CD8-positive, alpha-beta memory T cell (primary cell): ENCODE results near the gene DIP2B. TPM values are rescaled to one million over a fixed set of nuclear protein-coding genes. Genes with fewer than 3 reads are reported as not detected.
"Not testable (repeated sequence)": the region's sequence is repeated elsewhere in the genome, so short reads cannot be mapped to it uniquely, and the experiment has no call there.

Source experiments
- CTCF ChIA-PET: fragments of 350-600 bp; sonication (Branson Sonifier 250); formaldehyde crosslinking; loops from one replicate; lab custom pipeline; 2021; ENCODE audit warnings: antibody characterized with exemption; lab: Charles Lee
- POLR2A ChIA-PET: fragments of 350-600 bp; sonication (Branson Sonifier 250); formaldehyde crosslinking; loops from one replicate; lab custom pipeline; 2021; ENCODE audit warnings: antibody characterized with exemption; lab: Charles Lee
- DNase-seq, 5 donors: peaks; one replicate each; pipeline versions ENCODE4 v3.0.0 to v3.0.0-alpha.2; 2020 to 2022; ENCODE audit warnings: mixed read lengths in 1 of 5
- H3K27ac ChIP-seq: one replicate; pipeline ENCODE4 v1.7.0; 2013; ENCODE audit warnings: low read depth, mild to moderate bottlenecking, low read length, moderate library complexity
- H3K27me3 ChIP-seq: 2 replicates; pipeline ENCODE4 v1.7.0; 2013; ENCODE audit warnings: low read length, mild to moderate bottlenecking; ENCODE audit not compliant: insufficient read depth, poor library complexity, severe bottlenecking
- H3K36me3 ChIP-seq: 2 replicates; pipeline ENCODE4 v1.7.0; 2013; ENCODE audit warnings: mild to moderate bottlenecking, low read length, moderate library complexity; ENCODE audit not compliant: insufficient read depth
- H3K4me1 ChIP-seq: 2 replicates; pipeline ENCODE4 v1.7.0; 2013; ENCODE audit warnings: mild to moderate bottlenecking, low read length, moderate library complexity; ENCODE audit not compliant: insufficient read depth
- H3K4me3 ChIP-seq: 2 replicates; pipeline ENCODE4 v1.7.0; 2013; ENCODE audit warnings: mild to moderate bottlenecking, low read length
- H3K9me3 ChIP-seq: 2 replicates; pipeline ENCODE4 v1.7.0; 2013; ENCODE audit warnings: mild to moderate bottlenecking, low read length
- H3K27ac Mint-ChIP-seq, 8 donors: one replicate each; pipeline ENCODE4 v1.8.0; 2020 to 2021; ENCODE audit warnings: mixed read lengths in 8 of 8, mild to moderate bottlenecking in 6 of 8, inconsistent platforms in 3 of 8, moderate library complexity in 3 of 8
- H3K27me3 Mint-ChIP-seq, 2 donors: one replicate each; pipeline ENCODE4 v1.8.0; 2020 to 2021; ENCODE audit warnings: mixed read lengths in 2 of 2, mild to moderate bottlenecking in 1 of 2, moderate library complexity in 1 of 2
- H3K36me3 Mint-ChIP-seq, 3 donors: one replicate each; pipeline ENCODE4 v1.8.0; 2020 to 2021; ENCODE audit warnings: mixed read lengths in 3 of 3, inconsistent platforms in 1 of 3, mild to moderate bottlenecking in 1 of 3
- H3K4me1 Mint-ChIP-seq, 3 donors: one replicate each; pipeline ENCODE4 v1.8.0; 2020 to 2021; ENCODE audit warnings: mixed read lengths in 3 of 3, inconsistent platforms in 1 of 3, mild to moderate bottlenecking in 1 of 3
- H3K4me3 Mint-ChIP-seq, 7 donors: one replicate each; pipeline ENCODE4 v1.8.0; 2020 to 2021; ENCODE audit warnings: mixed read lengths in 7 of 7, mild to moderate bottlenecking in 6 of 7, moderate library complexity in 4 of 7, inconsistent platforms in 2 of 7
- H3K9me3 Mint-ChIP-seq, 5 donors: one replicate each; pipeline ENCODE4 v1.8.0; 2020 to 2022; ENCODE audit warnings: mixed read lengths in 5 of 5, mild to moderate bottlenecking in 3 of 5, moderate library complexity in 2 of 5, inconsistent platforms in 1 of 5
- polyA plus RNA-seq: library from polyadenylated mRNA; unstranded; fragments of 300-500 nt; fragmentation: Illumina TruSeq; gene quantifications from one replicate; pipeline ENCODE4 v1.2.3, GENCODE V29; 2021
- total RNA-seq, 2 experiments: library from RNA; stranded (reverse); gene quantifications; one replicate each; pipeline ENCODE4 v1.2.3, GENCODE V29; 2021

DIP2B gene
- total and polyA plus RNA-seq, 3 experiments from 2014 or later: 7.9 to 21.0 (median 20.4) TPM

GRCh38 chr12:50488801-50489200, 16.0 kb upstream of the DIP2B start:
- Mint-ChIP-seq H3K9me3 (peaks cover 12 to 30% (median 24%) of the 10 kb centered on the region in 5 donors), H3K27ac (no peak overlapping the region), H3K4me3 (no peak overlapping the region), H3K4me1 (no peaks in the 10 kb centered on the region), H3K36me3 (peaks cover 0 to 18% (median 0%) of the 10 kb centered on the region in 3 donors), H3K27me3 (peaks cover 0 to 4% of the 10 kb centered on the region in 2 donors)
- Histone ChIP-seq H3K36me3 (no peaks in the 10 kb centered on the region), H3K27me3 (no peaks in the 10 kb centered on the region), H3K4me1 (no peaks in the 10 kb centered on the region), H3K27ac (no peak overlapping the region), H3K9me3 (no peaks in the 10 kb centered on the region), H3K4me3 (no peak overlapping the region)
- ChIA-PET POLR2A (no interaction called here), CTCF (no interaction called here)
- no peak for DNase-seq

- Mint-ChIP-seq H3K36me3 (peaks cover 6 to 40% (median 10%) of the 10 kb centered on the region in 3 donors), H3K9me3 (peaks cover 40 to 66% (median 60%) of the 10 kb centered on the region in 5 donors)
- H3K36me3 ChIP-seq, H3K27ac ChIP-seq, H3K27me3 ChIP-seq, H3K9me3 ChIP-seq, POLR2A ChIA-PET, H3K4me1 ChIP-seq, H3K4me3 ChIP-seq, H3K27me3 Mint-ChIP-seq, H3K4me3 Mint-ChIP-seq, H3K27ac Mint-ChIP-seq, DNase-seq, H3K4me1 Mint-ChIP-seq: not testable (repeated sequence)
- CTCF ChIA-PET: interaction anchor here (1.0 kb wide), 1 partner anchor 10 kb away, joined by 3 read pairs; no protein-coding TSS in a partner anchor
Measured at GRCh38 chr12:50498119-50498518, 6.7 kb upstream of the DIP2B start.

DNA sequence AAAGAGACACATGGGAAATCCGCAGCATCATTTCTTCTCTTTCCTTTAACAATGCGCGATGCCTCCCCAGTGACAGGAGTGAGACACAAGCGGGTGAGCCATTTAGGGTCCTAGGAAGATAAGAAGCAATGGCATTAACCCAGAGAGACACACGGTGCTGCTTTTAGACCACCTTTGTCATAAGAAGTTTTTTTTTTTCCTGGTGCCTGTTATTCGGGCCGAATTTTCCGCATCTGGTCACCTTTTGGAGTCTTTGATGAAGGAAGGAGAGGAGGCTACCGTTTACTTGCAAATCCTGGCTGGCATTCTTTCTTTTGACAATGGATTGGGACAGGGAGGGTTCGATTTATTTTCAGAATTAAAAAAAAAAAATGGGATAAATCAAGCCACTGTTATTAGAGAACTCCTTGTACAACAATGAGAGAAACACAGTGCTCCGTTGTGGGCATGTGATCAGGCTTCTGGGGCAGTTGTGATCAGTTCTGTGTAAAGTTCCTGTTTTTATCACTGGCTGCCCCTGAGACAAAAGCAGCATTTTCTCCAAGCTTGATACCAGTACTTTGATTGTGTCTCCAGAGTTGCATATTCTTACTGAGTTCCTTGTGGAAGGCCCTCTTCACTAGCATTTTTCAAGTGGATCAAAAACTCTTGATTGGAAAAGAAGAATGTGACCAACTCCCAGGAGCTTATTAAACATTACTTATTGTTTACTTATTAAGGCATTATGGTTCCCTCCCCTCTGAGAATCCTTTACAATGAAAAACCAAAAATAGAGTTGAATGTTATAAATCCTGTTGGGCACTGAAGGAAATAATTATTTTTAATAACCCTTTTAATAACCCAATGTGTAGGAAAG, 1.1 kb downstream of the DIP2B start:
- Histone ChIP-seq H3K36me3 (no peaks in the 10 kb centered on the region), H3K27ac (peak overlapping the region; percentile 74), H3K4me3 (peak overlapping the region; percentile 90), H3K4me1 (peaks cover 55% of the 10 kb centered on the region), H3K9me3 (no peaks in the 10 kb centered on the region), H3K27me3 (no peaks in the 10 kb centered on the region)
- peaks cover 45 to 56% (median 52%) of the 10 kb centered on the region in 3 donors for H3K4me1 Mint-ChIP-seq
- CTCF ChIA-PET: interaction anchor here (0.7 to 3.7 kb wide), 16 partner anchors 9 to 259 kb away, joined by 3 to 32 read pairs (median 5); no protein-coding TSS in a partner anchor
- POLR2A ChIA-PET: interaction anchor here (1.0 to 2.2 kb wide), 4 partner anchors 15 to 258 kb away, joined by 4 to 9 read pairs (median 8); partner anchors contain the start of gene ATF1
- peak overlapping the region; percentile 77 to 94 (median 89) for H3K27ac Mint-ChIP-seq
- H3K36me3 Mint-ChIP-seq: peaks cover 0 to 5% (median 5%) of the 10 kb centered on the region in 3 donors
- H3K9me3 Mint-ChIP-seq: peaks cover 0 to 1% (median 0%) of the 10 kb centered on the region in 5 donors
- no peak for DNase-seq
- H3K27me3 Mint-ChIP-seq: peaks cover 0 to 1% of the 10 kb centered on the region in 2 donors
- peak overlapping the region; percentile 91 to 95 (median 93) for H3K4me3 Mint-ChIP-seq

DNA sequence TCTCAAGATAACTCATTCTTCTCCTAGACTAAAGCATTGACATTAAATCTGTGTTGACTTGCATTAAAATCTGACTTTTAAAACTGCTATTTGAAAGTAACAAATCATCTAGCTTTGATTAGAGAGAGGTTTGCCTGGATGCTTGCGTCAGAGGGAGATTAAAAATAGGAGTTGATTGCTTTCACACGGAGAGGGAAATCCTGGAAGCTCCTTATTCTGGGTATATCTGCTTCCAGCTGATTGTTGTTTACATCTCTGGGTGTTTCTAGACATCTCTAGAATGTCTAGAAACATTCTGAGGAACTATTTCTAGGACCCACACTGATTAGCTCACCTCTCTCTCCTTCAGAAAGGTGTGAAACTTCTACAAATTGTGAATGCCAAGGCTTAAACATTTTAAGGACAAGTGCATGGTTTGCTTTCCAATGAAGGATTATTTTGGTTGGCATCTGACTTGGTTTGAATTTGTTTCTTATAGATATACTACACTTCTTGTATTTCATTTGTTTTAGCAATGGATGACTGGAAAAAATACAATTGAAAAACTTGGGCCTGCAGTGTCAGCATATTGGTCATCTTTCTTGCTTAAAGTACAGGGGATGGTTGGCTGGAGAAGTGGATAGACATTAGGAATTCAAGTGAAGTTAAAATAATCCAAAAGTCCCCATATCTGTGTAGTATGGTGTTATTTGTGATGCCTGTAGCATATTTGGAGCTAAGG, 2.1 kb downstream of the DIP2B start:
- Mint-ChIP-seq H3K4me1 (peaks cover 45 to 56% (median 52%) of the 10 kb centered on the region in 3 donors), H3K36me3 (peaks cover 0 to 5% (median 5%) of the 10 kb centered on the region in 3 donors), H3K9me3 (no peaks in the 10 kb centered on the region), H3K27me3 (peaks cover 0 to 1% of the 10 kb centered on the region in 2 donors), H3K27ac (peak overlapping the region in 6 of 8 donors; percentile 13 to 81 (median 26)), H3K4me3 (peak overlapping the region in 6 of 7 donors; percentile 91 to 95 (median 94))
- Histone ChIP-seq H3K4me1 (peaks cover 55% of the 10 kb centered on the region), H3K36me3 (no peaks in the 10 kb centered on the region), H3K27ac (no peak overlapping the region), H3K9me3 (no peaks in the 10 kb centered on the region), H3K27me3 (no peaks in the 10 kb centered on the region), H3K4me3 (peak overlapping the region; percentile 5)
- no peak for DNase-seq
- POLR2A ChIA-PET: no interaction called here
- CTCF ChIA-PET: no interaction called here

DNA sequence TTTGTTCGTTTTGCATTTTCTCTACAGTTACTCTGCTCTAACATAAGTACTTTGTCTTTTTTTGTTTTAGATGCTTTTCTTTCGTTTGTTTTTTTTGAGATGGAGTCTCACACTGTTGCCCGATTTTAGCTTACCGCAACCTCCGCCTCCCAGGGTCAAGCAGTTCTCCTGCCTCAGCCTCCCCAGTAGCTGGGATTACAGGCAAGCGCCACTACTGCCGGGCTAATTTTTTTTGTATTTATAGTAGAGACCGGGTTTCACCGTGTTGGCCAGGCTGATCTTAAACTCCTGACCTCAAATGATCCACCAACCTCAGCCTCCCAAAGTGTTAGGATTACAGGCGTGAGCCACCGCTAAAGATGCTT, 2.7 kb downstream of the DIP2B start:
- POLR2A ChIA-PET: no interaction called here
- H3K9me3 Mint-ChIP-seq: no peaks in the 10 kb centered on the region
- H3K27ac Mint-ChIP-seq: peak overlapping the region in 4 of 8 donors; percentile 42 to 81 (median 46)
- peak overlapping the region in 6 of 7 donors; percentile 3 to 95 (median 92) for H3K4me3 Mint-ChIP-seq
- Histone ChIP-seq H3K27ac (no peak overlapping the region), H3K27me3 (no peaks in the 10 kb centered on the region), H3K4me1 (peaks cover 56% of the 10 kb centered on the region), H3K4me3 (peak overlapping the region; percentile 17), H3K9me3 (no peaks in the 10 kb centered on the region), H3K36me3 (no peaks in the 10 kb centered on the region)
- peaks cover 45 to 58% (median 52%) of the 10 kb centered on the region in 3 donors for H3K4me1 Mint-ChIP-seq
- H3K36me3 Mint-ChIP-seq: peaks cover 0 to 5% (median 5%) of the 10 kb centered on the region in 3 donors
- peaks cover 0 to 1% of the 10 kb centered on the region in 2 donors for H3K27me3 Mint-ChIP-seq
- no peak for DNase-seq
- CTCF ChIA-PET: interaction anchor here (0.7 to 1.0 kb wide), 2 partner anchors 84 to 100 kb away, joined by 3 read pairs; no protein-coding TSS in a partner anchor

- ChIA-PET CTCF (interaction anchor here (0.6 to 1.5 kb wide), 5 partner anchors 10 to 538 kb away, joined by 3 to 6 read pairs (median 3); no protein-coding TSS in a partner anchor), POLR2A (no interaction called here)
- peak in 1 of 5 donors; percentile 35 for DNase-seq
- H3K9me3 Mint-ChIP-seq: no peaks in the 10 kb centered on the region
- Histone ChIP-seq H3K4me1 (peaks cover 60% of the 10 kb centered on the region), H3K27me3 (no peaks in the 10 kb centered on the region), H3K27ac (no peak overlapping the region), H3K4me3 (peak overlapping the region; percentile 17), H3K36me3 (no peaks in the 10 kb centered on the region), H3K9me3 (no peaks in the 10 kb centered on the region)
- peaks cover 0 to 5% (median 5%) of the 10 kb centered on the region in 3 donors for H3K36me3 Mint-ChIP-seq
- peaks cover 0 to 1% of the 10 kb centered on the region in 2 donors for H3K27me3 Mint-ChIP-seq
- peaks cover 45 to 62% (median 54%) of the 10 kb centered on the region in 3 donors for H3K4me1 Mint-ChIP-seq
- peak overlapping the region; percentile 37 to 94 (median 54) for H3K4me3 Mint-ChIP-seq
- peak overlapping the region in 5 of 8 donors; percentile 17 to 79 (median 42) for H3K27ac Mint-ChIP-seq
Measured at GRCh38 chr12:50507930-50508329, 3.1 kb downstream of the DIP2B start.

- peaks cover 45 to 67% (median 58%) of the 10 kb centered on the region in 3 donors for H3K4me1 Mint-ChIP-seq
- H3K4me3 Mint-ChIP-seq: peak overlapping the region in 3 of 7 donors; percentile 37 to 94 (median 69)
- no peaks in the 10 kb centered on the region for H3K9me3 Mint-ChIP-seq
- POLR2A ChIA-PET: no interaction called here
- Histone ChIP-seq H3K9me3 (no peaks in the 10 kb centered on the region), H3K27ac (no peak overlapping the region), H3K27me3 (no peaks in the 10 kb centered on the region), H3K4me3 (peak overlapping the region; percentile 10), H3K4me1 (peaks cover 65% of the 10 kb centered on the region), H3K36me3 (no peaks in the 10 kb centered on the region)
- peaks cover 0 to 5% (median 5%) of the 10 kb centered on the region in 3 donors for H3K36me3 Mint-ChIP-seq
- H3K27me3 Mint-ChIP-seq: peaks cover 0 to 1% of the 10 kb centered on the region in 2 donors
- peak overlapping the region in 4 of 8 donors; percentile 4 to 75 (median 37) for H3K27ac Mint-ChIP-seq
- no peak for DNase-seq
- CTCF ChIA-PET: interaction anchor here (0.6 to 1.8 kb wide), 6 partner anchors 11 to 538 kb away, joined by 3 to 6 read pairs (median 3); no protein-coding TSS in a partner anchor
Measured at GRCh38 chr12:50508414-50508813, 3.6 kb downstream of the DIP2B start.
